ENCODE measurements around the gene GADL1.

- TF ChIP-seq EP300 (IDR thresholded peaks at IDR 0.05): no peak
- TF ChIP-seq POLR2A (IDR thresholded peaks at IDR 0.05): no peak
These were observed 58.8 kb downstream of the GADL1 start for GRCh38 chr3:30835667-30836066.

All from tibial nerve (tissue), 3 donors.